Kidney (tissue), 14 donors: ENCODE data around the gene MRM1. TPM values are rescaled to one million over a fixed set of nuclear protein-coding genes. Genes with fewer than 3 reads are reported as not detected.
A peak's percentile ranks its signal among the peaks of the same experiment; 100 is the strongest.

Experiments
- DNase-seq, 5 donors: peaks; one replicate each; pipeline ENCODE4 v3.0.0-alpha.2; 2013 to 2020
- FAIRE-seq: peaks from 2 replicates; lab custom pipeline; 2012; peaks lifted over from hg19 to GRCh38; lab: Jason Lieb, UNC
- H3K27ac ChIP-seq, 2 donors: one replicate each; pipeline ENCODE4 v1.7.0; 2013; ENCODE audit warnings: low read depth in 2 of 2, low read length in 2 of 2, inconsistent platforms in 1 of 2
- H3K27me3 ChIP-seq: one replicate; pipeline ENCODE4 v1.7.1; 2013; ENCODE audit warnings: low read length, inconsistent platforms; ENCODE audit not compliant: control insufficient read depth, insufficient read depth
- H3K36me3 ChIP-seq, 3 donors: one replicate each; pipeline versions ENCODE4 v1.7.0 to v1.7.1; 2013; ENCODE audit warnings: low read length in 3 of 3, control low read depth in 1 of 3, inconsistent platforms in 1 of 3; ENCODE audit not compliant: insufficient read depth in 3 of 3, control insufficient read depth in 2 of 3
- H3K4me1 ChIP-seq, 3 donors: one replicate each; pipeline versions ENCODE4 v1.7.0 to v1.7.1; 2013; ENCODE audit warnings: low read length in 3 of 3, inconsistent platforms in 1 of 3, low read depth in 1 of 3; ENCODE audit not compliant: control insufficient read depth in 2 of 3, insufficient read depth in 2 of 3
- H3K4me3 ChIP-seq, 3 donors: one replicate each; pipeline versions ENCODE4 v1.7.0 to v1.8.1; 2013; ENCODE audit warnings: low read length in 3 of 3, control low read depth in 1 of 3, inconsistent platforms in 1 of 3
- H3K9ac ChIP-seq, 3 donors: one replicate each; pipeline versions ENCODE4 v1.7.0 to v1.7.1; 2013; ENCODE audit warnings: low read length in 3 of 3, control low read depth in 1 of 3, inconsistent platforms in 1 of 3
- H3K9me3 ChIP-seq, 3 donors: one replicate each; pipeline versions ENCODE4 v1.7.0 to v1.7.1; 2013; ENCODE audit warnings: low read length in 3 of 3, control low read depth in 1 of 3, inconsistent platforms in 1 of 3; ENCODE audit not compliant: control insufficient read depth in 2 of 3, insufficient read depth in 1 of 3
- CTCF ChIP-seq: IDR thresholded peaks from 3 replicates; pipeline ENCODE4 v1.5.1; 2012; ENCODE audit warnings: mild to moderate bottlenecking, moderate library complexity, borderline replicate concordance; ENCODE audit not compliant: insufficient read depth; ENCODE audit errors: extremely low read depth
- intact Hi-C: fragments of 100-400 bp; cut with DNase I; formaldehyde crosslinking; loops from one replicate; pipeline ENCODE4 v1.11.1; 2022
- polyA plus RNA-seq: library from polyadenylated mRNA; stranded (reverse); fragments of 350-450 nt; fragmentation: Illumina TruSeq; extraction: RNeasy Lipid Tissue Mini Kit (QIAGEN cat#74804); gene quantifications from one replicate; pipeline ENCODE4 v1.2.3, GENCODE V29; 2014; ENCODE audit warnings: low read depth, low replicate concordance; ENCODE audit not compliant: insufficient read depth
- total RNA-seq: library from RNA; stranded (reverse); fragmentation: NEBNext Ultra II Directional; extraction: Animal tissue kit (Norgen Biotek cat#: 25700); gene quantifications from one replicate; pipeline ENCODE4 v1.2.1, GENCODE V29; 2021
- donor health status: control.
- donor health status: control.
- donor health status: control.
- donor health status: control.
- donor health status: control.
- donor health status: DM: yes; HTN: yes; CAD: no.
- donor health status: Normal renal cell carcinoma (clear cell type).

The MRM1 gene
- total and polyA plus RNA-seq, 2 donors from 2014 or later = 8.3 to 12.4 TPM

- H3K4me3 ChIP-seq = no peak overlapping the region
- H3K9me3 ChIP-seq = no peaks in the 10 kb centered on the region
- peaks cover 0 to 14% (median 14%) of the 10 kb centered on the region in 3 donors for H3K4me1 ChIP-seq
- no peak overlapping the region for H3K27ac ChIP-seq
- H3K36me3 ChIP-seq = no peaks in the 10 kb centered on the region
- TF ChIP-seq CTCF = no peak
- no peaks in the 10 kb centered on the region for H3K27me3 ChIP-seq
- intact Hi-C loops = no loop called here
- H3K9ac ChIP-seq = no peak overlapping the region
- FAIRE-seq (no peak), DNase-seq (no peak)
Measured at GRCh38 chr17:36598951-36599401, 2.4 kb upstream of the MRM1 start.

GRCh38 chr17:36599546-36600250 lies 1.7 kb upstream of the MRM1 start:
- Histone ChIP-seq H3K27ac (no peak overlapping the region), H3K9ac (no peak overlapping the region), H3K9me3 (no peaks in the 10 kb centered on the region), H3K27me3 (no peaks in the 10 kb centered on the region), H3K4me1 (peaks cover 0 to 16% (median 14%) of the 10 kb centered on the region in 3 donors), H3K4me3 (no peak overlapping the region), H3K36me3 (no peaks in the 10 kb centered on the region)
- DNase-seq (no peak), FAIRE-seq (no peak)
- no peak for TF ChIP-seq CTCF
- intact Hi-C loops = no loop called here

GRCh38 chr17:36600465-36600864 lies 918 bp upstream of the MRM1 start:
- H3K4me1 ChIP-seq = peaks cover 0 to 16% (median 14%) of the 10 kb centered on the region in 3 donors
- H3K9ac ChIP-seq = peak overlapping the region in 2 of 3 donors; percentile 50 to 86
- DNase-seq = no peak
- intact Hi-C loops = no loop called here
- no peak for TF ChIP-seq CTCF
- H3K27me3 ChIP-seq = no peaks in the 10 kb centered on the region
- no peaks in the 10 kb centered on the region for H3K9me3 ChIP-seq
- peak overlapping the region in 1 of 3 donors; percentile 96 for H3K4me3 ChIP-seq
- no peaks in the 10 kb centered on the region for H3K36me3 ChIP-seq
- no peak overlapping the region for H3K27ac ChIP-seq
- FAIRE-seq = no peak
